HepG2 (cell line): Measurements from ENCODE around the gene TUBGCP4. TPM values are rescaled to one million over a fixed set of nuclear protein-coding genes. Genes with fewer than 3 reads are reported as not detected.

Source experiments
- AKNA ChIP-seq: sonication (generic); formaldehyde crosslinking; IDR thresholded peaks from 2 replicates; pipeline ENCODE4 v1.4.0; 2020; ENCODE audit warnings: missing genetic modification reagents, borderline replicate concordance
- HDAC2 ChIP-seq: sonication (generic); formaldehyde crosslinking; IDR thresholded peaks from 2 replicates; pipeline ENCODE4 v1.4.0; 2020; ENCODE audit warnings: missing genetic modification reagents
- HMG20A ChIP-seq: IDR thresholded peaks from 2 replicates; pipeline ENCODE4 v1.6.1; 2016; ENCODE audit warnings: borderline replicate concordance
- IKZF4 ChIP-seq: sonication (generic); formaldehyde crosslinking; IDR thresholded peaks from 2 replicates; pipeline ENCODE4 v1.5.1; 2020; ENCODE audit warnings: borderline replicate concordance, mild to moderate bottlenecking, low read depth, missing genetic modification reagents; ENCODE audit errors: not compliant biosample characterization
- JARID2 ChIP-seq: sonication (generic); formaldehyde crosslinking; IDR thresholded peaks from 2 replicates; pipeline ENCODE4 v1.8.1; 2023; ENCODE audit warnings: missing genetic modification reagents, inconsistent platforms; ENCODE audit not compliant: insufficient replicate concordance
- MLXIP ChIP-seq: sonication (generic); formaldehyde crosslinking; IDR thresholded peaks from 2 replicates; pipeline ENCODE4 v1.9.0; 2021; ENCODE audit warnings: missing genetic modification reagents, borderline replicate concordance
- NFRKB ChIP-seq: fragments of 450-650 bp; IDR thresholded peaks from 2 replicates; pipeline ENCODE4 v1.6.1; 2017
- SALL2 ChIP-seq: sonication (generic); formaldehyde crosslinking; IDR thresholded peaks from 2 replicates; pipeline ENCODE4 v1.8.1; 2023; ENCODE audit warnings: mild to moderate bottlenecking, missing genetic modification reagents, inconsistent platforms
- TAF1 ChIP-seq: sonication (generic); formaldehyde crosslinking; IDR thresholded peaks from 2 replicates; pipeline ENCODE4 v1.4.0; 2020; ENCODE audit warnings: missing genetic modification reagents
- THAP8 ChIP-seq: sonication (generic); formaldehyde crosslinking; IDR thresholded peaks from 2 replicates; pipeline ENCODE4 v1.5.1; 2020; ENCODE audit warnings: missing genetic modification reagents, mild to moderate bottlenecking, borderline replicate concordance
- TOPORS ChIP-seq: sonication (generic); formaldehyde crosslinking; IDR thresholded peaks from 2 replicates; pipeline ENCODE4 v1.8.0; 2023; ENCODE audit warnings: mild to moderate bottlenecking, missing genetic modification reagents
- ZNF121 ChIP-seq: sonication (generic); formaldehyde crosslinking; IDR thresholded peaks from 2 replicates; pipeline ENCODE4 v1.5.0; 2020; ENCODE audit warnings: mild to moderate bottlenecking, missing genetic modification reagents
- ZNF274 ChIP-seq: sonication (generic); formaldehyde crosslinking; IDR thresholded peaks from 2 replicates; pipeline ENCODE4 v1.5.1; 2020; ENCODE audit warnings: mild to moderate bottlenecking, missing genetic modification reagents
- ZNF343 ChIP-seq: sonication (generic); formaldehyde crosslinking; IDR thresholded peaks from 2 replicates; pipeline ENCODE4 v1.4.0; 2020; ENCODE audit warnings: mild to moderate bottlenecking, missing genetic modification reagents
- ZNF703 ChIP-seq: sonication (generic); formaldehyde crosslinking; IDR thresholded peaks from 2 replicates; pipeline ENCODE4 v1.5.1; 2020; ENCODE audit warnings: missing genetic modification reagents, mild to moderate bottlenecking, moderate library complexity, borderline replicate concordance
- ZNF770 ChIP-seq: sonication (generic); formaldehyde crosslinking; IDR thresholded peaks from 2 replicates; pipeline ENCODE4 v1.5.0; 2020; ENCODE audit warnings: mild to moderate bottlenecking, missing genetic modification reagents
- ZSCAN25 ChIP-seq: sonication (generic); formaldehyde crosslinking; IDR thresholded peaks from 2 replicates; pipeline ENCODE4 v1.8.0; 2022; ENCODE audit warnings: mild to moderate bottlenecking, missing genetic modification reagents
- polyA plus RNA-seq, 8 experiments: library from polyadenylated mRNA; depleted of rRNA in 3 of 8; stranded (reverse) in 7 of 8; unstranded in 1 of 8; fragments of >200 nt; fragmentation: Illumina TruSeq in 4 of 8; extraction: Trizol in 4 of 8; gene quantifications; 2 replicates each; pipeline versions ENCODE4 v1.2.1 to v1.2.3, GENCODE V29; 2011 to 2016; ENCODE audit warnings: low read depth in 4 of 8, missing spikeins in 1 of 8, mixed read lengths in 1 of 8; ENCODE audit not compliant: insufficient read depth in 1 of 8
- total RNA-seq, 5 experiments: library from RNA; depleted of rRNA; stranded (reverse); fragments of >200 nt; fragmentation: Illumina TruSeq; extraction: Trizol; gene quantifications; 2 replicates each; pipeline ENCODE4 v1.2.3, GENCODE V29; 2016; ENCODE audit warnings: low read depth in 1 of 5
- TF ChIP-seq, protein P1 (sequence below): IDR thresholded peaks from 2 replicates; pipeline ENCODE4 v1.6.1; 2018; ENCODE audit warnings: missing genetic modification reagents, mild to moderate bottlenecking, missing compliant biosample characterization

Gene TUBGCP4
- total and polyA plus RNA-seq, 2 of the 13 experiments (the other 11 are each of a cell fraction or from before 2014, with no cell fraction given), result 15.0 to 20.5 TPM

GRCh38 chr15:43370310-43370974, 459 bp upstream of the TUBGCP4 start (continued):
- TF ChIP-seq HMG20A (CRISPR knock-in tag) (no peak), TAF1 (no peak), ZSCAN25 (CRISPR knock-in tag) (no peak), ZNF121 (CRISPR knock-in tag) (no peak; the same call in 1 of the 2 replicates), AKNA (CRISPR knock-in tag) (no peak), THAP8 (CRISPR knock-in tag) (no peak), TOPORS (CRISPR knock-in tag) (no peak), NFRKB (no peak), ZNF770 (CRISPR knock-in tag) (no peak), SALL2 (no peak; the same call in 1 of the 2 replicates), MLXIP (no peak), ZNF274 (CRISPR knock-in tag) (no peak), IKZF4 (no peak), ZNF343 (CRISPR knock-in tag) (no peak; the same call in 1 of the 2 replicates), HDAC2 (CRISPR knock-in tag) (no peak), ZNF703 (CRISPR knock-in tag) (peak; percentile 20; the same call in 1 of the 2 replicates), JARID2 (CRISPR knock-in tag) (no peak)
- TF ChIP-seq, protein P1, sequence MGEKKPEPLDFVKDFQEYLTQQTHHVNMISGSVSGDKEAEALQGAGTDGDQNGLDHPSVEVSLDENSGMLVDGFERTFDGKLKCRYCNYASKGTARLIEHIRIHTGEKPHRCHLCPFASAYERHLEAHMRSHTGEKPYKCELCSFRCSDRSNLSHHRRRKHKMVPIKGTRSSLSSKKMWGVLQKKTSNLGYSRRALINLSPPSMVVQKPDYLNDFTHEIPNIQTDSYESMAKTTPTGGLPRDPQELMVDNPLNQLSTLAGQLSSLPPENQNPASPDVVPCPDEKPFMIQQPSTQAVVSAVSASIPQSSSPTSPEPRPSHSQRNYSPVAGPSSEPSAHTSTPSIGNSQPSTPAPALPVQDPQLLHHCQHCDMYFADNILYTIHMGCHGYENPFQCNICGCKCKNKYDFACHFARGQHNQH, result no peak
